ENCODE data around the gene OR2V2. TPM values are rescaled to one million over a fixed set of nuclear protein-coding genes. Genes with fewer than 3 reads are reported as not detected.

OR2V2 gene
- polyA plus RNA-seq, 1 of the 3 experiments (the other 2 are of a cell fraction): not detected

DNA sequence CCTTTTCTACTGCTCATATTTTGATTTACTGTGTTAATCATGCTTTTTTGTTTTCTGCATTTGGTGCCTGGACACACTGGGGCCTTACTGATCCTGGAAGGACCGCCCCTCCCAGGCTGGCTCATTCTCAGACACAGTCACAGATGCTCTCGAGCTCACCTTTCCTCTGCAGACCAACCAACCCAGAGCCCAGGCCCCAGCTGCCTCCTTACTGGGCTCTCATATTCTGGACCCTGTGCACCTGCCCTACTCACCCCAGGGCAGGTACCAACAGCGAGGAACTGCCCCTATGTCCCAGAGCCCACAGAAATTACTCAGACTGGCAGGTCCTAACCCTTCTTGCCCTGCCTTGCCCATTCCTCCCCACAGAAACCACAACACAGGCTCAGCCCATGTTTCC is 6.6 kb upstream of the OR2V2 start:
- H3F3A ChIP-seq (replicated peaks; ENCODE audit: insufficient read depth): no peaks in the 10 kb centered on the region
- WGBS (ENCODE audit: low lambda C conversion rate): 2% methylated on average over 3 of the region's 3 CpGs
- no peaks in the 10 kb centered on the region for H3K4me1 ChIP-seq (ENCODE audit: control insufficient read depth in 1 of 2, insufficient read depth in 2 of 2, low read depth in 1 of 2, low read length in 1 of 2)
- CTCF ChIA-PET: no interaction called here
- H3K4me3 ChIP-seq (ENCODE audit: low read depth in 2 of 2, low read length in 1 of 2): no peak overlapping the region
- TF ChIP-seq RXRA (IDR thresholded peaks at IDR 0.05; ENCODE audit: borderline replicate concordance, low read depth) (no peak), JUND (IDR thresholded peaks at IDR 0.05) (no peak), FOXM1 (IDR thresholded peaks at IDR 0.05; ENCODE audit: low read depth) (no peak), RAD21 (IDR thresholded peaks at IDR 0.05; ENCODE audit: low read length) (no peak), ZBTB33 (IDR thresholded peaks at IDR 0.05; ENCODE audit: borderline replicate concordance, low read depth) (no peak), TAF1 (IDR thresholded peaks at IDR 0.05; ENCODE audit: borderline replicate concordance, low read depth, low read length) (no peak), EP300 (IDR thresholded peaks at IDR 0.05; ENCODE audit: borderline replicate concordance in 1 of 2, low read depth in 1 of 2, low read length in 1 of 2) (no peak), RCOR1 (IDR thresholded peaks at IDR 0.05; ENCODE audit: low read length) (no peak), NRF1 (IDR thresholded peaks at IDR 0.05; ENCODE audit: low read depth, low read length) (no peak), SMC3 (IDR thresholded peaks at IDR 0.05; ENCODE audit: low read depth, low read length) (no peak)
- TF ChIP-seq, protein P1, sequence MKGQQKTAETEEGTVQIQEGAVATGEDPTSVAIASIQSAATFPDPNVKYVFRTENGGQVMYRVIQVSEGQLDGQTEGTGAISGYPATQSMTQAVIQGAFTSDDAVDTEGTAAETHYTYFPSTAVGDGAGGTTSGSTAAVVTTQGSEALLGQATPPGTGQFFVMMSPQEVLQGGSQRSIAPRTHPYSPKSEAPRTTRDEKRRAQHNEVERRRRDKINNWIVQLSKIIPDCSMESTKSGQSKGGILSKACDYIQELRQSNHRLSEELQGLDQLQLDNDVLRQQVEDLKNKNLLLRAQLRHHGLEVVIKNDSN (IDR thresholded peaks at IDR 0.05; ENCODE audit: borderline replicate concordance, low read depth): no peak
- TF ChIP-seq, protein P2, sequence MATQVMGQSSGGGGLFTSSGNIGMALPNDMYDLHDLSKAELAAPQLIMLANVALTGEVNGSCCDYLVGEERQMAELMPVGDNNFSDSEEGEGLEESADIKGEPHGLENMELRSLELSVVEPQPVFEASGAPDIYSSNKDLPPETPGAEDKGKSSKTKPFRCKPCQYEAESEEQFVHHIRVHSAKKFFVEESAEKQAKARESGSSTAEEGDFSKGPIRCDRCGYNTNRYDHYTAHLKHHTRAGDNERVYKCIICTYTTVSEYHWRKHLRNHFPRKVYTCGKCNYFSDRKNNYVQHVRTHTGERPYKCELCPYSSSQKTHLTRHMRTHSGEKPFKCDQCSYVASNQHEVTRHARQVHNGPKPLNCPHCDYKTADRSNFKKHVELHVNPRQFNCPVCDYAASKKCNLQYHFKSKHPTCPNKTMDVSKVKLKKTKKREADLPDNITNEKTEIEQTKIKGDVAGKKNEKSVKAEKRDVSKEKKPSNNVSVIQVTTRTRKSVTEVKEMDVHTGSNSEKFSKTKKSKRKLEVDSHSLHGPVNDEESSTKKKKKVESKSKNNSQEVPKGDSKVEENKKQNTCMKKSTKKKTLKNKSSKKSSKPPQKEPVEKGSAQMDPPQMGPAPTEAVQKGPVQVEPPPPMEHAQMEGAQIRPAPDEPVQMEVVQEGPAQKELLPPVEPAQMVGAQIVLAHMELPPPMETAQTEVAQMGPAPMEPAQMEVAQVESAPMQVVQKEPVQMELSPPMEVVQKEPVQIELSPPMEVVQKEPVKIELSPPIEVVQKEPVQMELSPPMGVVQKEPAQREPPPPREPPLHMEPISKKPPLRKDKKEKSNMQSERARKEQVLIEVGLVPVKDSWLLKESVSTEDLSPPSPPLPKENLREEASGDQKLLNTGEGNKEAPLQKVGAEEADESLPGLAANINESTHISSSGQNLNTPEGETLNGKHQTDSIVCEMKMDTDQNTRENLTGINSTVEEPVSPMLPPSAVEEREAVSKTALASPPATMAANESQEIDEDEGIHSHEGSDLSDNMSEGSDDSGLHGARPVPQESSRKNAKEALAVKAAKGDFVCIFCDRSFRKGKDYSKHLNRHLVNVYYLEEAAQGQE (IDR thresholded peaks at IDR 0.05; ENCODE audit: low read depth, low read length): no peak
- H3K9me3 ChIP-seq: peaks cover 6% of the 10 kb centered on the region; the same call in 1 of the 2 replicates
- no peaks in the 10 kb centered on the region for H3K9me2 ChIP-seq
- POLR2A ChIA-PET: no interaction called here
- peaks cover 16% of the 10 kb centered on the region; the same call in 1 of the 2 replicates for H3K27me3 ChIP-seq (ENCODE audit: insufficient read depth)
- no peak overlapping the region for H3K9ac ChIP-seq
- no peak overlapping the region for H3K4me2 ChIP-seq
- H3K36me3 ChIP-seq (replicated peaks in 1 of 2; ENCODE audit: control insufficient read depth in 1 of 2, insufficient read depth in 2 of 2, low read length in 1 of 2): no peaks in the 10 kb centered on the region
- no peaks in the 10 kb centered on the region for H3K79me2 ChIP-seq (ENCODE audit: insufficient read depth)
- H3K27ac ChIP-seq (ENCODE audit: low read depth in 2 of 2, low read length in 1 of 2): no peak overlapping the region
- H2AFZ ChIP-seq (ENCODE audit: low read depth): no peak overlapping the region
- DNase-seq: no peak
- no peaks in the 10 kb centered on the region for H4K20me1 ChIP-seq (ENCODE audit: insufficient read depth)

Measured in SK-N-SH (cell line).